SK-N-SH treated with all-trans-retinoic acid at 6 μM for 48 hours (cell line): ENCODE results near the gene RGPD8.
A peak's percentile ranks its signal among the peaks of the same experiment; 100 is the strongest.
"Not testable (repeated sequence)": the region's sequence is repeated elsewhere in the genome, so short reads cannot be mapped to it uniquely, and the experiment has no call there.

ENCODE experiments used
- ATAC-seq: fragments of 200-7000 bp; cut with Tn5 transposase; 3 replicates; pipeline ENCODE4 v1.9.1; 2020; ENCODE audit warnings: mild to moderate bottlenecking, moderate library complexity
- BACH2 ChIP-seq: fragments of 250-450 bp; sonication (Bioruptor Pico); IDR thresholded peaks from 2 replicates; pipeline ENCODE4 v1.9.0; 2021; ENCODE audit warnings: mild to moderate bottlenecking, borderline replicate concordance
- CREB5 ChIP-seq: fragments of 250-450 bp; sonication (Bioruptor Pico); IDR thresholded peaks from 2 replicates; pipeline ENCODE4 v1.5.1; 2020; ENCODE audit warnings: low read depth, mild to moderate bottlenecking, moderate library complexity
- GLIS3 ChIP-seq: fragments of 250-450 bp; sonication (Bioruptor Pico); IDR thresholded peaks from 2 replicates; pipeline ENCODE4 v1.5.0; 2020; ENCODE audit warnings: mild to moderate bottlenecking, moderate library complexity
- ISL1 ChIP-seq: fragments of 250-450 bp; sonication (Bioruptor Pico); IDR thresholded peaks from 2 replicates; pipeline ENCODE4 v2.1.2; 2022; ENCODE audit warnings: mild to moderate bottlenecking, moderate library complexity
- POU6F1 ChIP-seq: fragments of 250-450 bp; sonication (Bioruptor Pico); IDR thresholded peaks from 2 replicates; pipeline ENCODE4 v1.8.0; 2021; ENCODE audit warnings: low read depth, mild to moderate bottlenecking, moderate library complexity, borderline replicate concordance
- PPARA ChIP-seq: fragments of 250-450 bp; sonication (Bioruptor Pico); IDR thresholded peaks from 2 replicates; pipeline ENCODE4 v1.5.0; 2020; ENCODE audit warnings: mild to moderate bottlenecking, borderline replicate concordance
- RARB ChIP-seq: fragments of 250-450 bp; sonication (Bioruptor Pico); IDR thresholded peaks from 2 replicates; pipeline ENCODE4 v1.8.0; 2021; ENCODE audit warnings: mild to moderate bottlenecking, moderate library complexity
- TCF4 ChIP-seq: fragments of 250-450 bp; sonication (Bioruptor Pico); IDR thresholded peaks from 2 replicates; pipeline ENCODE4 v1.8.0; 2021; ENCODE audit warnings: mild to moderate bottlenecking, moderate library complexity, borderline replicate concordance
- ZFP3 ChIP-seq: fragments of 250-450 bp; sonication (Bioruptor Pico); IDR thresholded peaks from 2 replicates; pipeline ENCODE4 v1.5.0; 2020; ENCODE audit warnings: mild to moderate bottlenecking, moderate library complexity
- ZNF565 ChIP-seq: fragments of 450-650 bp; formaldehyde crosslinking; conservative IDR thresholded peaks from 2 replicates; pipeline ENCODE4 v1.5.0; 2020; ENCODE audit warnings: low read depth, mild to moderate bottlenecking, moderate library complexity
- TF ChIP-seq, protein P1 (sequence below): fragments of 250-450 bp; sonication (Bioruptor Pico); IDR thresholded peaks from 2 replicates; pipeline ENCODE4 v1.5.0; 2020; ENCODE audit warnings: mild to moderate bottlenecking, moderate library complexity

The RGPD8 gene

DNA sequence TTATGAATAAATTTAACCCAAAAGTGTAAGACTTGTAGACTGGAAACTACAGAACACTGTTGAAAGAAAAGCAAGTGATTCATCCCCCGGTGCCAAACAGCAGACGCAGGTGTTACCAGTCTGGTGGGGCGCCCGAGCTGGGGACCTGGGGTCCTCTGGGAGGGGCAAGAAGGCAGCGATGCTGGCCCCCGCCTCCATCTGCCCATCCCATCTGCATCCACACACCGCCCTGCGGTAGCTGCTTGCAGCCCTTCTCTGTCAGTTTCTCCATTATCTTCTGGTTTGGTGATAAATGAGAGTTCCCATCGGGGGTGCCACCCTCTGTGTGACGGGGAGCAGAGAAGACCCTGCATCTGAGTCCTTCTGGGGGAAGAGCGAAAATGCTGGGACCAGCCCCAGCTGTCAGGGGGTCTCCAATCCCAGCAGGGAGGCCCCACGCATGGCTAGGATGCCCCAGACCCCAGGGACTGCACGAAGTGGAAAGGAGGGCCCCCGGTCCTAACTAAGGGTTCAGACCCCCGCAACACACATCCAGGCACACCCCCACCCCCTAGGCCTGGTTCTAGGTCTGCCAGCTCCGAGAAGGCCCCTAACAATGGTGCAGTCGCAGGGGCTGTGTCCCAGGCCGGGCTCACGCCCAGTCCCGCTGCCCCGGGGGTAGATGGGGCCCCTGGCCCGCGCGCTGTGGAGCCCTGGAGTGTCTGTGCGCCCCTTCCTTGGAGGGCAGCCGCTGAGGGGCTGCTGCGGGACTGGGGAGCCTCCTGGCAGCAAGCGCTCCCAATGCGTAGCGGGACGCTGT, 686 bp upstream of the RGPD8 start:
- TF ChIP-seq ISL1 (no peak), RARB (CRISPR knock-in tag) (no peak), TCF4 (no peak), BACH2 (CRISPR knock-in tag) (no peak), GLIS3 (no peak), ZNF565 (no peak), ZFP3 (CRISPR knock-in tag) (no peak), POU6F1 (CRISPR knock-in tag) (no peak)
- ATAC-seq = no peak

DNA sequence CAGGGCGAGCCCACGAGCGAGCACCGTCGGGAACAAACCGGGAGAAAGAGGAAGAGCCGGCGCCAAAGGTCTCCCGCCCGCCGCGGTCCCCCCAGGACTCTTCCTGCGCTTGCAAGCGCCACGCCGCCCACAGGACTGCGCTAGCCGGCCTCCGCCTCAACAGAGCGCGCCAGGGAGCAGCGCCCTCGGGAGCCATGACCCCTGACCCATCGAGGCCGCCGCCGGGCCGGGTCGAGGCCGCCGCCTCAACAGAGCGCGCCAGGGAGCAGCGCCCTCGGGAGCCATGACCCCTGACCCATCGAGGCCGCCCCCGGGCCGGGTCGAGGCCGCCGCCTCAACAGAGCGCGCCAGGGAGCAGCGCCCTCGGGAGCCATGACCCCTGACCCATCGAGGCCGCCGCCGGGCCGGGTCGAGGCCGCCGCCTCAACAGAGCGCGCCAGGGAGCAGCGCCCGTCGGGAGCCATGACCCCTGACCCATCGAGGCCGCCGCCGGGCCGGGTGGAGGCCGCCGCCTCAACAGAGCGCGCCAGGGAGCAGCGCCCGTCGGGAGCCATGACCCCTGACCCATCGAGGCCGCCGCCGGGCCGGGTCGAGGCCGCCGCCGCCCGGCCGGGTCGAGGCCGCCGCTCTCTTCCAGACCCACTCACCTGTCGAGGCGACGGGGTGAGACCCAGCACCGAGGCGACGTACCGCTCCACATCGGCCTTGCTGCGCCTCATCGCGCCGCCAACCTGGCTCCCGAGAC, 538 bp downstream of the RGPD8 start:
- ATAC-seq = not testable (repeated sequence)

- ATAC-seq = not testable (repeated sequence)
Measured at GRCh38 chr2:112432390-112432734, 1.1 kb downstream of the RGPD8 start.

GRCh38 chr2:112431587-112432295, 1.7 kb downstream of the RGPD8 start:
- not testable (repeated sequence) for ATAC-seq

DNA sequence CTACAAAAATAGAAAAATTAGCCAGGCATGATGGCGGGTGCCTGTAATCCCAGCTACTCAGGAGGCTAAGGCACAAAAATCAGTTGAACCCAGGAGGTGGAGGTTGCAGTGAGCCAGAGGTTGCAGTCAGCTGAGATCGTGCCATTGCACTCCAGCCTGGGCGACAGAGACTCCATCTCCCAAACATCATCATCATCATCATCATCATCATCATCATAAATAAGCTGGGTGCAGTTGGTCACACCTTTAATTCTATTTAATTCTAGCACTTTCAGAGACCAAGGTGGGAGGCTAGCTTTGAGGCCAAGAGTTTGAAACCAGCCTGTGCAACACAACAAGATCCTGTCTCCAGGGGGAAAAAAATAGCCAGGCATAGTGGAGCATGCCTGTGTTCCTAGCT, 8.9 kb downstream of the RGPD8 start:
- ATAC-seq = not testable (repeated sequence)

- ATAC-seq = not testable (repeated sequence)
Measured at GRCh38 chr2:112416860-112417259, 16.6 kb downstream of the RGPD8 start.

- ATAC-seq = not testable (repeated sequence)
Measured at GRCh38 chr2:112360055-112360454, 73.4 kb downstream of the RGPD8 start.

DNA sequence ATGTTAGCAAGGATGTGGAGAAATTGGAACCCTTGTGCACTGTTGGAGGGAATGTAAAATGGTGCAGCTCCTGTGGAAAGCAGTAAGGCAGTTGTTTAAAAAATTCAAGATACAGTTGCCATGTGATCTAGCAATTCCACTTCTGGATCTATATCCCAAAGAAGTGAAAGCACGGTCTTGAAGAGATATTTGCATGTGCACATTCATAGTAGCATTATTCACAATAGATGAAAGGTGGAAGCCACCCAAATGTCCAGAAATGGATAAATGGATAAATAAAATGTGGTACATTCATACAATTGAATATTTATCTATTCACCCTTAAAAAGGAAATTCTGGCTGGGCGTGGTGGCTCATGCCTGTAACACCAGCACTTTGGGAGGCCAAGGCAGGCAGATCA, 79.1 kb downstream of the RGPD8 start:
- ATAC-seq = not testable (repeated sequence)

DNA sequence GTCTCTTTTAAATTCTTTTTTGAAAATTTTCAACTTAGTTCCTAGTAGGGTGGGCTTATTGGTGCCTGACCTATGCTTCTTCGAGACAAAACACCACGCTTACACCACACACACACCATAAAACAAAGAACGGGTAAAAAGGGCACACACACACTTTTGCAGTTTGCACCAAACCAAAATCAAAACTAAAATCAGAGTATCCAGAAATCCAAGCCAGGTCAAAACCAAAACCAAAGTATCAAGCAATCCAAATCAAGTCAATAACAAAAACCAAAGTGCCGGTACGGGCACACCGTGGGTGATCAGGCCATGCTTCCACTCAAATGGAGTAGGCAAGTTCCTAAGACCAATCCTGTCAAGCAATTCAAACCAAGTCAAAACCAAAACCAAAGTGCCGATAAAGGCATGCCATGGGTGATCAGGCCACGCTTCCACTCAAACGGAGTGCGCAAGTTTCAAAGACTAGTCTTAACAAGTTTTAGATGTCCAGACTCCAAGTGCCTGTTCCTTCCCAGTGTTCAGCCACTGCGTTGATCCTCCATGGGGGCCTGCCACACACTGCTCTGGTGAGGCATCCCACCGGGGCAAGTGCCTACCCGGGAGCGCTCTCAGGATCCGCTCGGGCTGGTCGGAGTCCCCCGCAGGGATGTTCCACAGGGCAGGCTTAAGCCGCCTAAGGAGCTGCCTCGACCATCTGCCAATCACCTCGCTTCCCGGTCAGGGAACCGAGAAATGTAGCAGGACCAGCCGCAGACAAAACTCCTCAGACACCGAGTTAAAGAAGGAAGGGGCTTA, 80.4 kb downstream of the RGPD8 start:
- not testable (repeated sequence) for ATAC-seq

- ATAC-seq = not testable (repeated sequence)
Measured at GRCh38 chr2:112352292-112352691, 81.2 kb downstream of the RGPD8 start.

DNA sequence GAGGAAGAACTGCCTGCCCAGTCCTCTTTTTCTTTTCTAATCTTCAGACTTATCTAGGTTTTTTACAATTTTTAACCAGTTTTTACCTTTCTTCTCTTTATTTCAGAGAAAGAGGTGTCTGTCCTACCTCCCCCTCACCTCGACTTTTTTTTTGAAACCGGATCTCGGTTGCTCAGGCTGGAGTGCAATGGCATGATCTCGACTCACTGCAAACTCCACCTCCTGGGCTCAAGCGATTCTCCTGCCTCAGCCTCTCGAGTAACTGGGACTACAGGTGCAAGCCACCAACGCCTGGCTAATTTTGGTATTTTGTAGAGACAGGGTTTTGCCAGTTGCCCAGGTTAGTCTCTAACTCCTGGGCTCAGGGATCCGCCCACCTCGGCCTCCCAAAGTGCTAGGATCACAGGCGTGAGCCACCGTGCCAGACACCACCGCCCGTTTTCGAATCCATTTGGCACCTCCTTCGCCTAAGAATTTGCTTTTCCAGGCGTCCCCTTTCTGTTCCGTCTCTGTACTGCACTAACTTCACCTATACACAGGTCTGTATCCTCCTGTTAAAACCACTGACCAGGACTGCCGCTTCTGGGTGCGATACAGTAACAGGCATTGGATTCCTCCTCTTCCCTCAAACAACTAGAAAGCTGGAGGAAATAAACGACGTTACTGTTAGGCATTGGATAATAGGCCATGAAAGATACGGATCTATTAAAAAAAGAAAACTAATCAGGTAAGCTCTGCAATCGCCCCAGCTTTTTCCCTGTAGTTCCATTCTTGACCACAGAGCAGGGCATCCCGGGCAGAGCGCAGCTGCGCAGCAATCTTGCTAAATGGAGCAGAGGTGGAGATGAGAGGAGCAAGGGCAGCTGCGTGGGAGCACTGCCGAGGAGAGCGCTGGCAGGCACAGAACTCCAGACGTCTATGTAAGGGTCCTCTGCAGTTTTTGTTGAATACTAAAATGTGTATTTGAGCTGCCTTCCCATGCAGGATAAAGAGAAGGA, 88.1 kb downstream of the RGPD8 start:
- peak; percentile 37; the same call in 1 of the 3 replicates for ATAC-seq
- TF ChIP-seq BACH2 (CRISPR knock-in tag) = no peak
- no peak for TF ChIP-seq CREB5 (CRISPR knock-in tag)
- TF ChIP-seq, protein P1, sequence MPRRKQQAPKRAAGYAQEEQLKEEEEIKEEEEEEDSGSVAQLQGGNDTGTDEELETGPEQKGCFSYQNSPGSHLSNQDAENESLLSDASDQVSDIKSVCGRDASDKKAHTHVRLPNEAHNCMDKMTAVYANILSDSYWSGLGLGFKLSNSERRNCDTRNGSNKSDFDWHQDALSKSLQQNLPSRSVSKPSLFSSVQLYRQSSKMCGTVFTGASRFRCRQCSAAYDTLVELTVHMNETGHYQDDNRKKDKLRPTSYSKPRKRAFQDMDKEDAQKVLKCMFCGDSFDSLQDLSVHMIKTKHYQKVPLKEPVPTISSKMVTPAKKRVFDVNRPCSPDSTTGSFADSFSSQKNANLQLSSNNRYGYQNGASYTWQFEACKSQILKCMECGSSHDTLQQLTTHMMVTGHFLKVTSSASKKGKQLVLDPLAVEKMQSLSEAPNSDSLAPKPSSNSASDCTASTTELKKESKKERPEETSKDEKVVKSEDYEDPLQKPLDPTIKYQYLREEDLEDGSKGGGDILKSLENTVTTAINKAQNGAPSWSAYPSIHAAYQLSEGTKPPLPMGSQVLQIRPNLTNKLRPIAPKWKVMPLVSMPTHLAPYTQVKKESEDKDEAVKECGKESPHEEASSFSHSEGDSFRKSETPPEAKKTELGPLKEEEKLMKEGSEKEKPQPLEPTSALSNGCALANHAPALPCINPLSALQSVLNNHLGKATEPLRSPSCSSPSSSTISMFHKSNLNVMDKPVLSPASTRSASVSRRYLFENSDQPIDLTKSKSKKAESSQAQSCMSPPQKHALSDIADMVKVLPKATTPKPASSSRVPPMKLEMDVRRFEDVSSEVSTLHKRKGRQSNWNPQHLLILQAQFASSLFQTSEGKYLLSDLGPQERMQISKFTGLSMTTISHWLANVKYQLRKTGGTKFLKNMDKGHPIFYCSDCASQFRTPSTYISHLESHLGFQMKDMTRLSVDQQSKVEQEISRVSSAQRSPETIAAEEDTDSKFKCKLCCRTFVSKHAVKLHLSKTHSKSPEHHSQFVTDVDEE (CRISPR knock-in tag) = no peak
- TF ChIP-seq PPARA (CRISPR knock-in tag) = no peak
- TF ChIP-seq ISL1 = no peak
